H9 (cell line): Measurements from ENCODE around the gene FARSA. TPM values are rescaled to one million over a fixed set of nuclear protein-coding genes. Genes with fewer than 3 reads are reported as not detected.

Source experiments
- DNase-seq: peaks from one replicate; pipeline ENCODE4 v3.0.0-alpha.2; 2017
- H2AFZ ChIP-seq: one replicate; pipeline ENCODE4 v1.6.1; 2013; ENCODE audit warnings: mild to moderate bottlenecking, low read length, control low read depth, moderate library complexity
- H2AK5ac ChIP-seq: 2 replicates; pipeline ENCODE4 v1.6.1; 2013; ENCODE audit warnings: low read length, control low read depth, mixed read lengths; ENCODE audit not compliant: insufficient read length
- H2BK120ac ChIP-seq: one replicate; pipeline ENCODE4 v1.6.1; 2013; ENCODE audit warnings: low read depth, mild to moderate bottlenecking, low read length, control low read depth, inconsistent platforms; ENCODE audit not compliant: poor library complexity, severe bottlenecking
- H2BK12ac ChIP-seq: 2 replicates; pipeline ENCODE4 v1.6.1; 2013; ENCODE audit warnings: low read length, control low read depth, mixed read lengths, low read depth; ENCODE audit not compliant: insufficient read length
- H2BK15ac ChIP-seq: 2 replicates; pipeline ENCODE4 v1.6.1; 2013; ENCODE audit warnings: low read depth, low read length, control low read depth
- H2BK20ac ChIP-seq: one replicate; pipeline ENCODE4 v1.6.1; 2013; ENCODE audit warnings: low read depth, mild to moderate bottlenecking, low read length, control low read depth, inconsistent platforms; ENCODE audit not compliant: poor library complexity, severe bottlenecking
- H2BK5ac ChIP-seq: 2 replicates; pipeline ENCODE4 v1.6.1; 2013; ENCODE audit warnings: low read length, control low read depth, mixed read lengths; ENCODE audit not compliant: insufficient read length
- H3K14ac ChIP-seq: 2 replicates; pipeline ENCODE4 v1.6.1; 2013; ENCODE audit warnings: low read length, control low read depth; ENCODE audit not compliant: insufficient read depth
- H3K18ac ChIP-seq: 2 replicates; pipeline ENCODE4 v1.6.1; 2013; ENCODE audit warnings: low read depth, mild to moderate bottlenecking, mixed read lengths, low read length, control low read depth; ENCODE audit not compliant: insufficient read length
- H3K23ac ChIP-seq: 2 replicates; pipeline ENCODE4 v1.6.1; 2013; ENCODE audit warnings: low read length, control low read depth, mixed read lengths, low read depth; ENCODE audit not compliant: insufficient read length
- H3K23me2 ChIP-seq: 2 replicates; pipeline ENCODE4 v1.6.1; 2013; ENCODE audit warnings: low read depth, mild to moderate bottlenecking, mixed read lengths, low read length, control low read depth; ENCODE audit not compliant: insufficient read length, poor library complexity, severe bottlenecking
- H3K27ac ChIP-seq: 2 replicates; pipeline ENCODE4 v1.5.1; 2013; ENCODE audit warnings: low read length, control low read depth, mixed read lengths, low read depth; ENCODE audit not compliant: insufficient read length
- H3K27me3 ChIP-seq: 2 replicates; pipeline ENCODE4 v1.6.1; 2013; ENCODE audit warnings: low read length, control low read depth, inconsistent platforms; ENCODE audit not compliant: insufficient read depth
- H3K4ac ChIP-seq: 2 replicates; pipeline ENCODE4 v1.6.1; 2013; ENCODE audit warnings: low read depth, mild to moderate bottlenecking, control low read depth, inconsistent platforms, low read length, moderate library complexity
- H3K4me1 ChIP-seq: 2 replicates; pipeline ENCODE4 v1.6.1; 2013; ENCODE audit warnings: low read length, control low read depth, inconsistent platforms; ENCODE audit not compliant: insufficient read depth
- H3K4me2 ChIP-seq: 2 replicates; pipeline ENCODE4 v1.6.1; 2013; ENCODE audit warnings: low read length, control low read depth, mixed read lengths; ENCODE audit not compliant: insufficient read length, insufficient read depth
- H3K56ac ChIP-seq: 2 replicates; pipeline ENCODE4 v1.6.1; 2013; ENCODE audit warnings: low read depth, mild to moderate bottlenecking, mixed read lengths, low read length, control low read depth; ENCODE audit not compliant: insufficient read length
- H3K79me1 ChIP-seq: 2 replicates; pipeline ENCODE4 v1.6.1; 2013; ENCODE audit warnings: low read depth, mild to moderate bottlenecking, moderate library complexity, low read length, control low read depth, inconsistent platforms; ENCODE audit not compliant: insufficient read depth, poor library complexity, severe bottlenecking
- H3K79me2 ChIP-seq: 2 replicates; pipeline ENCODE4 v1.6.1; 2013; ENCODE audit warnings: low read length, control low read depth, inconsistent platforms; ENCODE audit not compliant: insufficient read depth
- H3K9ac ChIP-seq: 2 replicates; pipeline ENCODE4 v1.6.1; 2013; ENCODE audit warnings: low read length, control low read depth, mixed read lengths; ENCODE audit not compliant: insufficient read length; ENCODE audit errors: extremely low read depth
- H3K9me3 ChIP-seq: one replicate; pipeline ENCODE4 v1.6.1; 2013; ENCODE audit warnings: low read depth, low read length, inconsistent platforms; ENCODE audit not compliant: control insufficient read depth
- H3T11ph ChIP-seq: one replicate; pipeline ENCODE4 v1.6.1; 2013; ENCODE audit warnings: mild to moderate bottlenecking, low read length, control low read depth, inconsistent platforms
- H4K20me1 ChIP-seq: one replicate; pipeline ENCODE4 v1.6.1; 2013; ENCODE audit not compliant: control insufficient read depth, insufficient read length, insufficient read depth
- H4K5ac ChIP-seq: 2 replicates; pipeline ENCODE4 v1.6.1; 2013; ENCODE audit warnings: low read depth, mild to moderate bottlenecking, mixed read lengths, low read length, control low read depth; ENCODE audit not compliant: insufficient read length
- H4K8ac ChIP-seq: replicated peaks from 2 replicates; pipeline ENCODE4 v1.6.1; 2013; ENCODE audit warnings: low read length, control low read depth, mixed read lengths, low read depth; ENCODE audit not compliant: insufficient read length
- H4K91ac ChIP-seq: 2 replicates; pipeline ENCODE4 v1.6.1; 2013; ENCODE audit warnings: low read depth, mild to moderate bottlenecking, moderate library complexity, mixed read lengths, low read length, control low read depth; ENCODE audit not compliant: insufficient read length
- H3K27ac Mint-ChIP-seq, 3 experiments: 2 replicates in 2 of 3; 3 replicates in 1 of 3; pipeline ENCODE4 v1.8.0; 2020 to 2021; ENCODE audit warnings: mixed read lengths in 3 of 3, mild to moderate bottlenecking in 1 of 3, moderate library complexity in 1 of 3
- H3K27me3 Mint-ChIP-seq: 2 replicates; pipeline ENCODE4 v1.8.0; 2021; ENCODE audit warnings: low read depth, mild to moderate bottlenecking, moderate library complexity, mixed read lengths
- H3K36me3 Mint-ChIP-seq, 3 experiments: 2 replicates in 2 of 3; 3 replicates in 1 of 3; pipeline ENCODE4 v1.8.0; 2020 to 2021; ENCODE audit warnings: low read depth in 3 of 3, mixed read lengths in 3 of 3; ENCODE audit not compliant: insufficient read depth in 1 of 3
- H3K4me1 Mint-ChIP-seq, 2 experiments: 2 replicates each; pipeline ENCODE4 v1.8.0; 2020; ENCODE audit warnings: mixed read lengths in 2 of 2
- H3K4me3 Mint-ChIP-seq, 2 experiments: 2 replicates in 1 of 2; 3 replicates in 1 of 2; pipeline ENCODE4 v1.8.0; 2020 to 2021; ENCODE audit warnings: mild to moderate bottlenecking in 2 of 2, mixed read lengths in 2 of 2, moderate library complexity in 1 of 2
- H3K9me3 Mint-ChIP-seq, 2 experiments: 2 replicates in 1 of 2; 3 replicates in 1 of 2; pipeline ENCODE4 v1.8.0; 2020; ENCODE audit warnings: mild to moderate bottlenecking in 2 of 2, mixed read lengths in 2 of 2, moderate library complexity in 1 of 2
- WGBS: extraction: QIAGEN DNeasy Blood & Tissue Kit; methylation state at CpG from one replicate; pipeline ENCODE4 v1.1.7; 2013; ENCODE audit warnings: missing lambda C conversion rate, low lambda C conversion rate, mixed read lengths; ENCODE audit not compliant: insufficient read length; ENCODE audit errors: extremely low coverage; 5-methylcytosine and 5-hydroxymethylcytosine counted together
- total RNA-seq: library from RNA; stranded (reverse); gene quantifications from 2 replicates; pipeline ENCODE4 v1.2.1, GENCODE V29; 2021
- TF ChIP-seq, protein P1 (sequence below): fragments of 200-600 bp; sonication (generic); conservative IDR thresholded peaks from 3 replicates; pipeline ENCODE4 v1.8.0; 2021; ENCODE audit warnings: antibody characterized with exemption, mild to moderate bottlenecking

The FARSA gene
- total RNA-seq, 1 experiment from 2014 or later: 110 TPM

DNA sequence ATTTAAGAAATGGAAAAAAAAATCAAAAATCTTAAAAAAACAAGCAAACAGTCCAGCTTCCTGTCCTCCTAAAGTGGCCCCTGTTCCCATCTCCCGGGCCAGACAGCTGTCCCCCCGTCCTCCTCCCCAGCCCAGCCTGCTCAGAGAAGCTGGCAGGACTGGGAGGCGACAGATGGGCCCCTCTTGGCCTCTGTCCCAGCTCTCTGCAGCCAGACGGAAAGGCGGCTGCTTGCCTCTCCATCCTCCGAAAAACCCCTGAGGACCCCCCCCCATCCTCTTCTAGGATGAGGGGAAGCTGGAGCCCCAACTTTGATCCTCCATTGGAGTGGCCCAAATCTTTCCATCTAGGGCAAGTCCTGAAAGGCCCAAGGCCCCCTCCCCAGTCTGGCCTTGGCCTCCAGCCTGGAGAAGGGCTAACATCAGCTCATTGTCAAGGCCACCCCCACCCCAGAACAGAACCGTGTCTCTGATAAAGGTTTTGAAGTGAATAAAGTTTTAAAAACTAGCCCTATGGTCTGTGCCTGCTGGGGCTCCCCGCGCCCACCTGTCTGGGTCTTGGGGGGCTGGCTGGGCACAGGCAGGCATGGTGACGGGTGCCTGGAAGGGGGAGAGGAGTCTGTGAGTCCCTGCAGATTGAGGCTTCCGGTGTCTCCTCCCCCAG is 19.8 kb upstream of the FARSA start:
- no peak overlapping the region for H2AFZ ChIP-seq
- no CpG with 5 or more reads among the region's 11 CpGs for WGBS
- no peak overlapping the region for H2BK20ac ChIP-seq
- no peak overlapping the region for H3K4me3 Mint-ChIP-seq
- no peak overlapping the region for H3K18ac ChIP-seq
- no peak overlapping the region for H3K23ac ChIP-seq
- peak overlapping the region in 2 of 3 experiments; percentile 31 to 72; a peak in 2 of 7 replicates for H3K27ac Mint-ChIP-seq
- no peak overlapping the region for H4K91ac ChIP-seq
- no peak overlapping the region for H2BK12ac ChIP-seq
- H3K4ac ChIP-seq: no peak overlapping the region
- H3T11ph ChIP-seq: no peak overlapping the region
- no peaks in the 10 kb centered on the region for H4K20me1 ChIP-seq
- no peak overlapping the region for H2AK5ac ChIP-seq
- H3K27ac ChIP-seq: no peak overlapping the region
- no peaks in the 10 kb centered on the region; a peak in 1 of 5 replicates for H3K9me3 Mint-ChIP-seq
- H3K9me3 ChIP-seq: no peaks in the 10 kb centered on the region
- H3K79me1 ChIP-seq: peaks cover 5% of the 10 kb centered on the region
- H3K4me1 Mint-ChIP-seq: peaks cover 21 to 36% of the 10 kb centered on the region in 2 experiments
- no peak overlapping the region for H2BK120ac ChIP-seq
- no peak overlapping the region for H4K5ac ChIP-seq
- H3K27me3 Mint-ChIP-seq: no peaks in the 10 kb centered on the region
- H3K14ac ChIP-seq: no peak overlapping the region
- peaks cover 3% of the 10 kb centered on the region for H3K23me2 ChIP-seq
- no peaks in the 10 kb centered on the region for H3K27me3 ChIP-seq
- no peak overlapping the region for H4K8ac ChIP-seq
- H2BK15ac ChIP-seq: no peak overlapping the region
- H3K4me2 ChIP-seq: no peak overlapping the region
- no peak overlapping the region for H3K56ac ChIP-seq
- H2BK5ac ChIP-seq: no peak overlapping the region
- no peak for DNase-seq
- no peaks in the 10 kb centered on the region; the same call in 1 of the 2 replicates for H3K4me1 ChIP-seq
- peaks cover 42 to 72% (median 67%) of the 10 kb centered on the region in 3 experiments for H3K36me3 Mint-ChIP-seq
- TF ChIP-seq, protein P1, sequence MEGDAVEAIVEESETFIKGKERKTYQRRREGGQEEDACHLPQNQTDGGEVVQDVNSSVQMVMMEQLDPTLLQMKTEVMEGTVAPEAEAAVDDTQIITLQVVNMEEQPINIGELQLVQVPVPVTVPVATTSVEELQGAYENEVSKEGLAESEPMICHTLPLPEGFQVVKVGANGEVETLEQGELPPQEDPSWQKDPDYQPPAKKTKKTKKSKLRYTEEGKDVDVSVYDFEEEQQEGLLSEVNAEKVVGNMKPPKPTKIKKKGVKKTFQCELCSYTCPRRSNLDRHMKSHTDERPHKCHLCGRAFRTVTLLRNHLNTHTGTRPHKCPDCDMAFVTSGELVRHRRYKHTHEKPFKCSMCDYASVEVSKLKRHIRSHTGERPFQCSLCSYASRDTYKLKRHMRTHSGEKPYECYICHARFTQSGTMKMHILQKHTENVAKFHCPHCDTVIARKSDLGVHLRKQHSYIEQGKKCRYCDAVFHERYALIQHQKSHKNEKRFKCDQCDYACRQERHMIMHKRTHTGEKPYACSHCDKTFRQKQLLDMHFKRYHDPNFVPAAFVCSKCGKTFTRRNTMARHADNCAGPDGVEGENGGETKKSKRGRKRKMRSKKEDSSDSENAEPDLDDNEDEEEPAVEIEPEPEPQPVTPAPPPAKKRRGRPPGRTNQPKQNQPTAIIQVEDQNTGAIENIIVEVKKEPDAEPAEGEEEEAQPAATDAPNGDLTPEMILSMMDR: no peak
- peaks cover 7% of the 10 kb centered on the region; the same call in 1 of the 2 replicates for H3K79me2 ChIP-seq
- H3K9ac ChIP-seq: no peak overlapping the region
